ENCODE measurements around the gene TSGA10.
"Not testable (repeated sequence)": the region's sequence is repeated elsewhere in the genome, so short reads cannot be mapped to it uniquely, and the experiment has no call there.

Gene TSGA10

DNA sequence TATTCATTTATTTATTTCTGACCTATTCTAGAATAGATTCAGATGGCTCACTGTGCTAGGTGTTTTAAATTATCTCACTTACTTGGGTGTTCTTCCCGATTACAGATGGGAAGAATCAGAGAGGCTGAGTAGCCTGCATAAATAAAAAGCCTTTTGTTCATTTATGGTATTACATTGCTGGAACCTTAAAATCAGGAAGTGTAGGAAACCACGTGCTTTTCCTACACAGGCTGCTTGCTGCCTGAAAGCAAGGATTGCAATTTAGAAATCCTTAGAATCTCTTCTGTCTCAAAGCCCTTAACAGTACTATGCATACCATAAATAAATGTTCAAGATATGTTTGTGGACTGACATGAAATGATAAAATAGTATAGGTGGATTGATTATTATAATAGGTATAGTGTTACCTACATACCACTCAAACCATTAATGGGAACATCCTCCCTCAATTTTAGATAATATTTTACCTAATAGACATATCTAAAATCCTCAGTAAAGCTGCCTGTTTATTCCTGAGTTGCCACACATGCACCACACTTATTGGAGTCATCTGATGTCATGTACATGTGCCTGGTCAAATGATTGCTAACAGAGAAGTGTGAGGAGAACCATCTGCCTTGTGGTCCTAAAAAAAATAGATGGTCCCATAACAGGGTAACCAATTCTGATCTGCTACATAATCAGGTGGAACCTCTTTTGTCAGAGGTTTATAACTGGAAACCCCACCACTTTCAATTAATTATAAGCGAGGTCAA is 86.7 kb downstream of the TSGA10 start:
- peak; percentile 45 for DNase-seq

DNA sequence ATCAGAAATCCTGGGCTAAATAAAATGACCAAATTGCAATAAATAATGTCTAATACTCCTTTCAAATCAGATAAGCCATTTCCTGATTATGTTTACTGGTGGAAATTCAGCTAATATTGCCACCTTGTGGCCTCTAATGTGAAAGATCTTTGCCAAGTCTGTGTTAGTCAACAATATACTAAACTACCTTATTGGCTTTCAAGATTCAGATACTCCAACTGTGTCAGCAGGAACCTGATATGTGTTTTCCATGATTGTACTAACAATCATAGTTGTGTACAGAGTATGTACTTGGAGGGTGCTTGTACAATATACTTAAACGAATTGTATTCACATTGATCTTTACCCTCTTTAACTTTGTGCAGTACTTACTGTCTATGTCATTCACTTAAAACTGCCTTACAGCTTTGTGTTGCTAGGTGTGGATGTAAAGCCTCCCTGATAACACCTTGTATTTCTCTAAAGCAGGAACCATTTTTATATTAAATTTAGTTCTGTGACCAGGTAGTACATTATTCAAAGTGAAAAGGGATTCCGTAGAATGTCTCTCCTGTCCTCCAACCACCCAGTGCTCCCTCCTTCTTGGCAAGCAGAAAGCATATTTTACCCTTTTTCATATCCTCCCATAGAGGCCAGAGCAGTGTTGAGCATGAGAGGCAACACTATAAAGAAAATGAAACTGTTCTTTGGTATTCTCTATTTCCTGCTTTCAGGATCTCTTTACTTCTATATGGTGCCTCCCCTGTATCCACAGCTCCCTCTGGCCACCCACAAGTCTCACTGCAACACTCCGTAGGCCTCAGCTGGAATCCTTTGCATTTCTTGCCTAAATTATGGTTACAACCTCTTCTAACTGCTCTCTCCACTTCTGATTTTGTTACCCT is 88.4 kb downstream of the TSGA10 start:
- peak; percentile 81 for DNase-seq

DNA sequence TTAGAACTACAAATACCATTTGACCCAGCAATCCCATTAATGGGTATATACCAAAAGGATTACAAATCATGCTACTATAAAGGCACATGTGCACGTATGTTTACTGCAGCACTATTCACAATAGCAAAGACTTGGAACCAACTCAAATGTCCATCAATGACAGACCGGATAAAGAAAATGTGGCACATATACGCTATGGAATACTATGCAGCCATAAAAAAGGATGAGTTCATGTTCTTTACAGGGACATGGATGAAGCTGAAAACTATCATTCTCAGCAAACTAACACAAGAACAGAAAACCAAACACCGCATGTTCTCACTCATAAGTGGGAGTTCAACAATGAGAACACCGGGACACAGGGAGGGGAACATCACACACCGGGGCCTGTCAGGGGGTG is 105.6 kb downstream of the TSGA10 start:
- DNase-seq = not testable (repeated sequence)

DNA sequence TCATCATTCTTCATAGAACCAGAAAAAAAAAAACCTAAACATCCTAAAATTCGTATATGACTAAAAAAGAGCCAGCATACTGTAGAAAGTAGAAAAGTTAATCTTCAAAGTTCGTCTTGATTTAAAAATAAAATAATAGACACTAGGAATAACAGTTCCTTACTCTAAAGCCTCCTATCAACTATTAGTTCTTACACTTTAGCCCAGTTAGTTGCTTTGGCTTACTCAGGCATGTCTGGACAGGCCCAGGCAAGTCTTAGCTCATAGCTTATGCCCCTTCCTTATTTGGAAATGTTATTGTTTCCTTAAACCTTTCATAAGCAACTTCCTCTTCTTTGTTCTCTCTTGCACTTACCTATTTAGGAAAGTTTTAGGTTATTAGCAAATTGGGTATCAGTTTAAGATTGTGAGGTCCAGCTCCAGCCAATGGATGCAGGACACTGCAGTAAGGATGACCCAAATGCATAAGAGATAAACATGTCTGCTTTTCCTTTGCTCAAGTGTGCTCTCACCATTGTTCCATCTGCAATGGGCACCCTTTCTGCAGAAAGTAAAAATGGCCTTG is 113.9 kb downstream of the TSGA10 start:
- not testable (repeated sequence) for DNase-seq

DNA sequence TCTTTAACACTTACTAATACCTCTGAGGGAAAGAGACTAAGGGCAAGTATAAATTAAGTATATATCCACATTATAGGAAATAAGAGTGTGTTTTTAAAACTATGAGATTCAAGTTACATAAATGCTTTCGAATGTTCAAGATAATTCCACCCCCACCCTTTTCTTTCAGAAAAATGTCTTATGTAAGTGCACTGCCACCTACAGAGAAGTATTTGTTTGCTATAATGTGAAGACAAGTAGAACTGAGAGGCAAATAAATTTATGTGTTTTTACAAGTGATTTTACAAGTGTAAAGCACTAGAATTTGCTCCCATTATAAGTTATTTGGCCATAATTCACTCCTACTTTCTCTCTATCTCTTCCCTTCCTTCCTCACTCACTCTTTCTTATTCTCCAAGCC is 118.8 kb downstream of the TSGA10 start:
- DNase-seq = no peak

DNA sequence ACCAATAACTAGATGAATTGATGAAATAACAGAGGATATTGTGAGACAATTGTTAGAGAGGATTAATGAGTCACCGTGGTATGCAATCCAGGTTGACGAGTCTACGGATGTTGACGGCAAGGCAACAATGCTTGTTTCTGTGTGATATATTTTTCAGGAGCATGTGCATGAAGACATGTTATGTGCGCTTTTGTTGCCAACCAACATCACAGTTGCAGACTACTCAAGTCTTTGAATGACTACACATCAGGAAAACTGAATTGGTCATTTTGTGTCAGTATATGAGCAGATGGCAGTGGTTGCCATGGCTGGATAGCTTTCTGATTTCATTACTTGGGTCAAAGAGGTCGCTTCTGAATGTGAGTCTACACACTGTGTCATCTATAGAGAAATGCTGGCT is 122.0 kb downstream of the TSGA10 start:
- DNase-seq = no peak

DNA sequence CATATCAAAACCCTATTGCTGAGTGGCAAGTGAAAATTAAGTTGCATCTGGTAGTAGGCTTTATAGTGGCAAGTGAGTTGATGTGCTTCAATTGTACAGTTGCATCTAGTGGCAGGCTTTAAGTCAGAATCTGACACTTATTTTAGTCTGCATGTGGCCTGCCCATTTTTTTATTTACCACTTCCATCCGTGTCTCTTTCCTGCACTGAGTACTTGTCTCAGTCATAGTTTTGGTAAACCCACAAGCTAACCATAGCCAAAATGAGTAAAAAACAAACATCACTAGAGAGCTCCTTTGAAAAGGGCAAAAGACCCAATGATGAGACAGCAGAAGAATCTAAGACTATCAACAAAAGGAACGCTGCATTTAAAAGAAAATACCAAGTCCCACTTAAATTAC is 122.7 kb downstream of the TSGA10 start:
- DNase-seq = no peak

DNA sequence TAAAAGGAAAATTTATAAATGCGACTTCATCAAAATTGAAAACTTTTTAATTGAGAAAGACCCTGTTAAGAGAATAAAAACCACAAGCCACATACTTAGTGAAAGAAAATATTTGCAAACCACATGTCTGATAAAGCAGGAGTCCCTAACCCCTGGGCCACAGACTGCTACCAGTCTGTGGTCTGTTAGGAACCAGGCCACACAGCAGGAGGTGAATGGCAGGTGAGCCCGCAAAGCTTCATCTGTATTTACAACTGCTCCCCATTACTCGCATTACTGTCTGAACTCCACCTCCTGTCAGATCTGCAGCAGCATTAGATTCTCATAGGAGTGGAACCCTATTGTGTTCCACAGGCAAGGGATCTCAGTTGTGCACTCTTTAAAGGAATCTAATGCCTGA is 123.3 kb downstream of the TSGA10 start:
- no peak for DNase-seq

DNA sequence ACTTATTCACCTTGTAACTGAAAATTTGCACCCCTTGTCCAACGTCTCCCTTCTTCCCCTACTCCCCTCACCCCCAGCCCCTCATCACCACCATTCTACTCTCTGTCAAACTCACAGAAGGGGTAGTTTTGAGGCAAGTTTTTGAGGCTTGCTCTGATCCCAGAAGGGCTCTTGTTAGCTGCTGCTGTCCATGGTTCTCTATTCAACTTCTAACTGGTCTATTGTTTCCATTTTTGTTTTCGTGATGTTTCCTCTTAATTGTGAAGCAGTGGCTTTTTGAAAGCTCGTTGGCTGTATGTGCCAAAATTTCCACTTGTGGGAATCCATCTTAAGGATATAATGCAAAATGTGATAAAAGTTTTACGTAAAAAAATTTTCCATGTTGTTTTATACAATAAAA is 126.2 kb downstream of the TSGA10 start:
- DNase-seq = no peak

DNA sequence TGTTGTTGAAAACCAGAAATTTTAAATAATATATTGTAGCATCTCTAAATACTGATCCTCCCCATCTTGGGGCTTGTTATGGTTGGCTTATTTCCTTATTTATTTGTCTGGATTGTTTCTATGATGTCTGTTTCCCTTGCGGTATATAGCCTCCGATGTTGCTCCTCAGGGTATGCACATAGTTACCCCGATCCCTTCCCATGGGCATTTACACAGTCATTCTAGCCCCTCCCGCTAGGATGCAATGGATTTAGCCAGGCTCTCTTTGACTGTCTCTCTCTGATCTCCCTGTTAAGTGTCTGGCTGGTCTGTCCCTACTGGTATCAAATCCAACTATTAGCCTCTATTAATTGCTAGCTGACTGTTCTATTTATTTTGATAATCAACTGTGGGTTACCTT is 126.9 kb downstream of the TSGA10 start:
- no peak for DNase-seq

DNA sequence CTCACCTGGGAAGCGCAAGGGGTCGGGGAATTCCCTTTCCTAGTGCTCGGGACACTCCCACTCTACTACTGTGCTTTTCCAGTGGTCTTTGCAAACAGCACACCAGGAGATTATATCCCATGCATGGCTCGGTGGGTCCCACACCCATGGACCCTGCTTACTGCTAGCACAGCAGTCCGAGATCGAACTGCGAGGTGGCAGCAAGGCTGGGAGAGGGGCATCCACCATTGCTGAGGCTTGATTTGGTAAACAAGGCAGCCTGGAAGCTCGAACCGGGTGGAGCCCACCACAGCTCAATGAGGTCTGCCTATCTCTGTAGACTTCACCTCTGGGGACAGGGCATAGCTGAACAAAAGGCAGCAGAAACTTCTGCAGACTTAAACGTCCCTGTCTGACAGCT is 154.0 kb downstream of the TSGA10 start:
- DNase-seq = no peak

DNA sequence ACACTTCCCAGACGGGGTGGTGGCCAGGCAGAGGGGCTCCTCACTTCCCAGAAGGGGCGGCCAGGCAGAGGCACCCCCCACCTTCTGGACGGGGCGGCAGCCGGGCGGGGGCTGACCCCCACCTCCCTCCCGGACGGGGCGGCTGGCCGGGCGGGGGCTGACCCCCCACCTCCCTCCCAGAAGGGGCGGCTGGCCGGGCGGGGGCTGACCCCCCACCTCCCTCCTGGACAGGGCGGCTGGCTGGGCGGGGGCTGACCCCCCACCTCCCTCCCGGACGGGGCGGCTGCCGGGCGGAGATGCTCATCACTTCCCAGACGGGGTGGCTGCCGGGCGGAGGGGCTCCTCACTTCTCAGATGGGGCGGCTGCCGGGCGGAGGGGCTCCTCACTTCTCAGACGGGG is 166.0 kb downstream of the TSGA10 start:
- DNase-seq = not testable (repeated sequence)

DNA sequence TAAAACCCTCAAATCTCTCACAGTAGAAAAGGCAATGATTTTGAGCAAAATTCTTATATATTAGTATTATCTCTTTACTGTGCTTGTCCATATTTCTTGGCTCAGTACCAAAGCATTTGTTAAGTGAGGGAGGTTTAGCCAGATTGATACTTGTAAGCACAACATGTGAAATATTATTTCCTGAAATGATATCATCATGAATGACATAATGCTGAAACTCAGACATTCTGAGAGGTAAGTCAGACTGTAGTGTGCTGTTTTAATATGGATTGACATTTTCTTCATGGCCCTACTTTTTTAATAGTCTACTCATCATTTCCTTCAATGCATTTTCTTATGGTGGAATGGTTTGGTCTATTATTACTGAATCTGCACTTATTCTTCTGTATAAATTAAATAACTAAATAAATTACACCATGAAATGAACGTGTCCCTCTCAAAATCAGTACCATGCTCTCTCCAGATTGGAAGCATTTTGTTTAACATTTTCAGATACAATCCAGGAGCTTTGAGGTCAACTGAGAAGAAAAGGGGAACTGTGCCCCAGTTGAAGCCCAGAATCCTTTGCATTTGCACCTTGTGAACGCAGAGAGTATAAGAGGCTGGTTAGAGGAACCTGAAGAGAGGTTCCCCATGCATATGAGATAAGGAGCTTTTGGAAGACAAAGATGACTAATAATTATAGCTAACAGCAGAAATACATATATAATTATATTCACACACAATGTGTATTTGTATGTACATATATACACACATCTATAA is 168.7 kb downstream of the TSGA10 start:
- peak; percentile 18 for DNase-seq

DNA sequence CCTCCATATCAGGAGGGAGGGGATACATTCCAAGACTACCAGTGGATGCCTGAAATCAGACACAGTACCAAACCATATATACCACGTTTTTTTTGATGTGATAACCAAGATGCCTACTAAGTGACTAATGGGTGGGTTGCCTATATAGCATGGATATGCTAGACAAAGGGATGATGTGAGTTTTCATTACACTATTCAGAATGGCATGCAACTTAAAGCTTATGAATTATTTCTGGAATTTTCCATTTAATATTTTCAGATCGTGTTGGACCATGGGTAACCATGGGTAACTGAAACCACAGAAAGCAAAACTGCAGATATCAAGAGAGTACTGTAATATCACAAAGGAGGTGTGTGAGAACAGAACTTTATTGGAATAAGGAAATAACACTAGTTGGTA is 179.1 kb downstream of the TSGA10 start:
- DNase-seq = no peak

DNA sequence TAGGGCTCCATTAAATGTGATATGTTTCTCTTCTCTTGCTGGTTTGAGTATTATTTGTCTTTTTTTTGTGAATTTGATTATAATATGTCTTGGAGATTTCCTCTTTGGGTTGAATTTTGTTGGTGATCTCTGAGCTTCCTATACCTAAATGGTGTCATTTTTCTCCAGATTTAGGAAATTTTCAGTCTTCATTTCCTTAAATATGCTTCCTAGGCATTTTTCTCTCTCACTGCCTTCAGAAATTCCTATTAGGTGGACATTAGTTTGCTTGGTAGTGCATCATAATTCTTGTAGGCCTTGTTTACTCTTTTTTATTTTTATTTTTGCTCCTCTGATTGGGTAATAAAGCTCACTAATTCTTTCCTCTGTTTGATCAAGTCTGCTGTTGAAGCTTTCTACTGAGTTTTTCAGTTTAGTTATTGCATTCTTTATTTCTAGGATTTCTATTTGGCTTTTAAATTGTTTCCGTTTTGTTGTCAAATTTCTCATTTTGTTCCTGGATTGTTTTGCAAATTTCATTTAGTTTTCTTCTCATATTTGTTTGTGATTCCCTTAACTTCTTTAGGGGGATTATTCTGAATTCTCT is 182.1 kb downstream of the TSGA10 start:
- no peak for DNase-seq

DNA sequence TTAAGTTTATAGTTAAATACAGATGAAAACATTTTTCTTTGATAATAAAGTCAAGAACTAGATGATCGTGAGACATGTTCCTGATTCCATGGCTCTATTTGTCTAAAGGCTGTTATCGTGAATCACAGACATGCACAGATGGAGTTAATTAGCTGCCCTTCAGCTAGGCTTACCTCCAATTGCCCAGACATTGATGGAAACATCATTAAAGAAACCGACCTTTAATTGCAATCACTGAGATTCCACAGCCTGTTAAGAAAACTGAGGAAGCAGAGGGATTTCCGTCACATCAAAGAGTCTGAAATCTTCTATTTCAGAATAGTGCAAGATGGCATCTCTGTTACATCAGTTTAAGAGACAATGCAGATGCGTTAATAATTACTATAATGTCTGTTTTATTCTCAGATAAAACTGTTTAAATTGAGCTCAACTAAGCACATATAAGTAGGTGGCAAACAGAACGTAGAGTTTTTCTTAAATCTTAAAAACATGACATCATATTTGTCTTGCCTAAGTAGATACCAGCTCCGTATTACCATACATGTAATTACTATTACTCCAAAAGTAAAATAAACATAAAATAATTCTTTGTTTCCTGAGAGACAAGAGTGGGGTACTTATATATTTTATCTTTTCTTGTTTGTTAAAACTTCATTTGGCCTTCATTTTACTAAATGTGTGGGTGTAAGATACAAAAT is 194.8 kb downstream of the TSGA10 start:
- no peak for DNase-seq

DNA sequence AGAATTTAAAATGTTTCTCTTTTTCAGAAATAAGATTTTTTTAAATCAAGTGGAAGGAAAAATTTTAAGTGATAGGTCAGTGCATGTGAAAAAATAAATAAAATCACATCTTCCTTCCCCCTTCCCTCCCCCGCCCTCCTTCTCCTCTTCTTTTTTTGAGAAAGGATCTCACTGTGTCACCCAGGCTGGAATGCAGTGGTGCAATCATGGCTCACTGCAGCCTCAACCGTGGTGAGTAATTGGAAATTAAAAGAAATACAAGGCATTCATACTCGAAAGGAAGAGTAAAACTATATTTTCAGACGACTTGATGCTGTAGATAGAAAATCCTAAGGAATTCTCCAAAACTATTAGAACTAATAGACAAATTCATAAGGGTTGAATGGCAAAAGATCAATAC is 201.8 kb downstream of the TSGA10 start:
- no peak for DNase-seq

DNA sequence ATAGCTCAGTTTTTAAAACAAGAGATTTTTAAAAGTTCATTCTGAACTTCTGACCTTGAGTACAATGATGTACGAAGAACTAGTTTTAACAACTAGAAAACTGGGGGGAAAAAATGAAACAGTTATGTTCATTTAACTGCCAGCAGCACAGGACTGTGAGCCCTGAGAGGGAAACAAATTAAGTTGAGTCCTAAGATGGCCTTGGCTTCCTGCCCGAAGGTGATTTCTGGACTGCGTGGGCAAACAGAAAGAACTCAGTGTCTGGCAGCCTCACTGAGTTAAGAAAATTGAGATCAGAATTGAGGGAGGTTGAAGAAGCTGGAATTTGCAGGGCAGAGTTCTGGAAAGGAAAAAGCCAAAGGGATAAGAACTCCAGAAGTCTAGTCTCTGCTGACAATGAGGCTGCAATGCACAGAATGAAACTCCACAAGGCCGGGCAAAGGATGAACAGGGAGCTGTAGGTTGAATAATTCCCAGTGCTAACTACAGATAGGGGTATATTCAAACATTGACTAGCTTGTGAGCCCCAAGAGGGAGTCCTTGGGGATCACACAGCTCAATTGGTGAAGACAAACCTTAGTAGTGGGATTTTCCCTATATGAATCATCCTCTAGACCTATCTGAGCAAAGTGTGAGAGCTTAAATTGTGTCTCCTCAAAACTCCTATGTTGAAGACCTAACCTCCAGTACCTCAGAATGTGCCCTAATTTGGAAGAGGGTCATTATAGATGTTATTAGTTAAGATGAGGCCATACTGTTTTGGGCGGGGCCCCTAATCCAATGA is 205.6 kb downstream of the TSGA10 start:
- DNase-seq = no peak

DNA sequence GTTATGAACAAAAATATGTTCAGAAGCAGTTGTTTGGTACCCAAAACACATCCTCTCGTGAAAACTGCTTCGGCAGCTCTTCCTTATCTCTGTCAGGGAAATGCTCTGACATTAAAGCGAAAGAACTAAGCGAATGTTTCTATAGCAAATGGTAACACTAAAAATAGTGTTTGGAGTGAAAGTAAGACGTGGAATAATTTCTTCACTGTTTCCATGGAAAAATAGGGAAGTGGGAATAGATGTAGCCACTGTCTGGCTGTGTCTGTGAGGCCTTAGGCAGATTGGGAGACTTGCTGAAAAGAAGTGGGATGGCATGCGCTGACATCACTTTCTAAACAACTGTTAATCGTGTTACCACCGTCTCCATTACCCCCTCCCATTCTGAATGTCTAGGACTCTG is 207.2 kb downstream of the TSGA10 start:
- DNase-seq = no peak
